ENCODE results near the gene ZNF318.
"Not testable (repeated sequence)": the region's sequence is repeated elsewhere in the genome, so short reads cannot be mapped to it uniquely, and the experiment has no call there.

Gene ZNF318

DNA sequence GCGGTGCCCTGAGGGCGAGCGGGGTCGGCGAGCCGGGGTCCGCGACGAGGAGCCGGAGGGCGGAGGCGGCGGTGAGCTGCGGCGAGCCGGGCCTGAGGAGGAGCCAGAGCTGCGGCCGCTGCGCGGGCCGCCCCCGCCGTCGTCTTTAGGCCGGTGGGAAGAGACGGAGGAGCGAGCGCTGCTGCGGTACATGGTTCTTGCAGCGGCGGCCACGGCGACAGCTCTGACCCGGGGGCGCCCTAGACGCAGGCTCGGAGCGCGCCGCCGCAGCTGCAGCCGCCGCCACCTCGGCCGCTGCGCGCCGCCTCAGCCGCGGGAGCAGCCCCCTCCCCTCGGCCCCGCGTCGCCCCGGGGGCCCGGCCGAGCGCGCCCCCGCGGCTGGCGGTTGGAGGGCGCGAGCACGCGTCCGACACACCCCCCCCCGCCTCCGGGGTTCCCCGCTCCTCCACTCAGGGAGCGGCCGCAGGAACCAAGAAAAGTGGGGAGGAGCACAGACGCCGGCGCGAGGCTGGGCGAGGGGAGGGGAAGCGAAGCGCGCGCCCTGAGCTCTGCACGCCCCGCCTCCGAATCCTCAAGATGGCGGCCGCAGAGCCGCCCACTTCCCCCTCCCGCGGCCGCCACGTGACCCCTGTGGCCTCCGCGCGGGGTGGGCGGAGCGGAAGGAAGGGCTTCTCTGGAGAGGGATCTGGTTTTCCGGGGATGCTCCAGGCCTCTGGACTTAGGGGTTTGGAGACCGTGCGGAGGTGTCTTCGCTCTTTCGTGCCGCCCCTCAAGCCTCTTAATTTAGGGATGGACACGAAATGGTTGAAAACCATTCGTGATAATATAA lies at the start of gene ZNF318:
TSS of gene ZNF318 (minus strand) at position 474 of the 829 bp plus-strand sequence. CDS start at position 192, 282 bp downstream.
- peak; percentile 98 for DNase-seq

DNA sequence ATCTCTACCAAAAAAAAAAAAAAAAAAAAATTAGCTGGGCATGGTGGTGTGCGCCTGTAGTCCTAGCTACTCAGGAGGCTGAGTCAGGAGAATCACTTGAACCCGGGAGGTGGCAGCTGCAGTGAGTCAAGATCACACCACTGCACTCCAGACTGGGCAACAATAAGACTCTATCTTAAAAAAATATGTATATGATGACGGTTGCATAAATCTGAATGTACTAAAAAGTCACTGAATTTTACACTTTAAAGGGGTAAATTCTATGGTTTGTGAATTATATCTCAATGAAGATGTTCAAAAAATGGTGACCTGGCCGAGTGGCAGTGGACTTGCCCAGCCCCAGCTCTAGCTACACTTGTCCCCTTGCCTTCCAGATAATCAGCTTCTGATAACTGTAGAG lies 47.5 kb upstream of the ZNF318 start:
- no peak for DNase-seq

DNA sequence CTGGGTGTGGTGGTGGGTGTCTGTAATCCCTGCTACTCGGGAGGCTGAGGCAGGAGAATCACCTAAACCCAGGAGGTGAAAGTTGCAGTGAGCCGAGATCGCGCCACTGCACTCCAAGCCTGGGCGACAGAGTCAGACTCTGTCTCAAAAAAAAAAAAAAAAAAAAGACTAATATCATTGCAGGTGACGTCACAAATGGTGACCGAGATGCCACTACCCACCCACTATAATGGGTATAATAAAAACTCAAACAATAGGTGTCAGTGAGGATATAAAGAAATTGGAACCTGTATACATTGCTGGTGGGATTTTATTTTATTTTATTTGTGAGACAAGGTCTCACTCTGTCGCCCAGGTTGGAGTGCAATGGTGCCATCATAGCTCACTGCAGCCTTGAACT lies 45.8 kb upstream of the ZNF318 start:
- not testable (repeated sequence) for DNase-seq

DNA sequence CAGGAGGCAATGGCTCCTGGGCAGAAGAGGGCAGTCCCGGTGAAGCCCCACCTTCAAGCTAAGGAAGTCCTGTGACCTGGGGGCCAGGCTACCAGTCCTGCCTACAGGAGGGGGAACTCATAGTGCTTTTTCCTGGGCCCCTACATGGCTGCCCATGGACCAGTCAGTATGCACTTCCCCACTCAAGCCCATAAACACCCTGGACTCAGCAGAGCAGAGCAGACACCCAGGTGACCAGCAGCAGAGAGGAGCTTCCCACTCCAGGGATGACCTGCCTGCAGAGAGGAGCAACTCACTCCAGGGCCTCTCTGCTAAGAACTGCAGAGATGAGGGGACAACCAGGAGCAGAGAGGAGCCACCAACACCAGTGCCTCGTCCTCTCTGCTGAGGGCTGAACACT lies 43.6 kb upstream of the ZNF318 start:
- DNase-seq, result no peak

DNA sequence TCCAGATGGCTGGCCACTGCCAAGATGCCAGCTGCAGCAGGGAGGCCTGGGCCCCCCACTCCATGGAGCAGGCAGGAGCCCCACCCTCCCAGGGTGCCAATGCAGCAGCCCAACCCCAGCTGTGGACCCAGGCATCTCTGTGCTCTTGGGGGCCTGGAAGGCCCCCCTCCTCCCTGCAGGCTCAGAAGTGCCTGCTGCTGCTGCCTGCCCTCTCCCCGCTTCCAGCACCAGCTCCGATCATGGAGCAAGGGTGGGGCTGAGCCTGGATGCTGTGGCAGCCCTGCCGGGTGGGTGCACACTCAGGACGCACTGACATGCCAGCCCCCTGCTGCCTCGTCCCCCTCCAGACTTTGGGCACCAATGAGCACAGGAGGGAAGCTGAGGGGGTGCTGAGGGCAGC lies 43.1 kb upstream of the ZNF318 start:
- DNase-seq, result no peak

GRCh38 chr6:43410776-43411175 lies 41.3 kb upstream of the ZNF318 start:
- not testable (repeated sequence) for DNase-seq

DNA sequence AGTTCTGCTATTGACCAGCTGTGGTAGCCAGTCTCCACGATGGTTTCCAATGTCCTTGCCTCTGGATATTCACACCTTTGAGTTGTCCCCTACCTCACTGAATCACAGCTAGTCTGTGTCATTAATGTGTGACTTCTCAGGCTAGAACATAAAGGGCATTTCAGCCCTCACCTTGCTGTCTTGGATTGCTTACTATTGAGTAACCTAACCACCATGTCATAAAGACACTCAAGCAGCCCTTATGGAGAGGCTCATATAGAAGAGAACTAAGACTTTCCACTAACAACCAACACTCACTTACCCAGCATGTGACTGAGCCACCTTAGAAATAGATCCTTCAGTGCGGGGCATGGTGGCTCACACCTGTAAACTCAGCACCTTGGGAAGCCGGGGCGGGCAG lies 38.8 kb upstream of the ZNF318 start:
- DNase-seq, result no peak

- no peak for DNase-seq
These were observed 37.8 kb upstream of the ZNF318 start for GRCh38 chr6:43407296-43407695.

DNA sequence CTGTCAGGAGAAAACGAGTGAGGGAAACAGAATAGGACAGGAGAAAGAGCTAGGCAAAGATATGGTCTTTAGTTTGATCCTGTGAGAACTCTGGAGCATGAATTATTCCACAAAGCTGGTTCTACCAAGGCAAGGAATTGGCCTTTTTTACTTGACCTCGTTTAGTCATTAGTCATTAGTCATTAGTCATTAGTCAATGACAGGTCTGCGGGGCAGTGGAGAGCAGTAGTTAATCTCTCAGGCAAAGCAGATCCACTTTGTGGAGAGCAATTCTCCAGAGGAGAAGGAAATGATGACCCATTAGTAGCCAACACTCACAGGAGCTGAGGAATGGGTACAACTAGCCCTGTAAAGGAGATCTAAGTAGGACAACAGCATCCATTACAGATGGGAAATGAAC lies 35.9 kb upstream of the ZNF318 start:
- peak; percentile 49 for DNase-seq

DNA sequence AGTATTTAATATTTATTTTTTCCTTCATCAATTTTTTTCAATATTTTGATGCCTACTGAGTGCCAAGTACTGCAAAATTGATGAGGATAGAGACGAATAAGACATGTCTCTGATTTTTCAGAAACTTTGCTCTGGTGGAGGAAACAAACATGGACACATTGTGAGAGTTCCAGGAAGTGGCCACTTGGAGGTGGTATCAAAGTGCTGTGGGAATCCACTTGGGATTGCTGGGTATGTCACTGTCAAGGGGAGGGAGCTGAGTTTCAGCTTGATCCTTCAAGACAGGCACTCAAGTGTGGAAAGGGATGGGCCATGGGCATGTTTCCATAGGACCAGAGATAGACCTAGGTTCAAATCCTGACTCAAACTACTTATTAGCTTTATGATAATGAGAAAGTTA lies 33.4 kb upstream of the ZNF318 start:
- DNase-seq, result peak; percentile 6

- DNase-seq, result no peak
These were observed 32.3 kb upstream of the ZNF318 start for GRCh38 chr6:43401730-43402129.

GRCh38 chr6:43399932-43400487 lies 30.6 kb upstream of the ZNF318 start:
- no peak for DNase-seq

- no peak for DNase-seq
These were observed 27.1 kb upstream of the ZNF318 start for GRCh38 chr6:43396408-43397149.

GRCh38 chr6:43395776-43396175 lies 26.3 kb upstream of the ZNF318 start:
- no peak for DNase-seq

DNA sequence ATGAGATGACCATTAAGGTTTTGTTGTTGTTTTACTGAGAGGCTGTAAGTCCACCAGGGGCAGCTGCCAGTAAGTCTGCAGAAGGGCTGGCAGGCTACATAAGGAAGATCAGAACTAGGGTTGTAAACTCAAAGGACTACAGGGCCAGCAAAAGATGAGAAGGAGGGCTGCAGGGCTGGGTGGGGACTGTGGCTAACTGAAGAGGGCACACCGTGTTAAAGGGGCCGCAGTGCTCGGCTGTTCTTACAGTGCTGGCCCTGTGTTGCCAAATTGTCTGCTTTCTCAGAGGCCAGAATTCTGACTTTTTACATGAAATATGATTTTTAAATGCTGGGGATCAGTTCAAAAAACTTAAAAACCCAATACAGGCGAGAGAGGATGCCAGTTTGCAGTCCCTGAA lies 25.5 kb upstream of the ZNF318 start:
- DNase-seq, result no peak

DNA sequence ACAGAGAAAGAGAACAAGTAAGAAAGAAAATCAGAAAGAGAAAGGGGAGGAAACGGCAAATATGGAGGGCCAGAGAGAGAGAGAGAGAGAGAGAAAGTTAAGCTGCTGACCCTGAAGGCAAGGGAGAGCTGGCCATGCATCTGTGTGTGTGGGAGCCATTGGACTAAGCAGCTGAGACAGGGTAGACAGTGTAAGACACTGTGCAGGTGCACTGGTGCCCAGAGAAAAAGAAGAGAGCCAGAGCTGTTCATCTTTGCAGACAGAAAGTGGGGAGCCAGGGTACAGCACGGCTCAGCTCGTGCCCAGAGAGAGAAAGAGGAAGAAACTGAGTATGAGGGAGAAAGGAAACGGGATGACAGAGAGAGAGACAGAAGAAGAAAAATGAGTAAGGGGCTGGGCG lies 24.2 kb upstream of the ZNF318 start:
- no peak for DNase-seq

GRCh38 chr6:43393133-43393532 lies 23.7 kb upstream of the ZNF318 start:
- DNase-seq, result not testable (repeated sequence)

GRCh38 chr6:43391440-43392031 lies 22.1 kb upstream of the ZNF318 start:
- DNase-seq, result no peak

DNA sequence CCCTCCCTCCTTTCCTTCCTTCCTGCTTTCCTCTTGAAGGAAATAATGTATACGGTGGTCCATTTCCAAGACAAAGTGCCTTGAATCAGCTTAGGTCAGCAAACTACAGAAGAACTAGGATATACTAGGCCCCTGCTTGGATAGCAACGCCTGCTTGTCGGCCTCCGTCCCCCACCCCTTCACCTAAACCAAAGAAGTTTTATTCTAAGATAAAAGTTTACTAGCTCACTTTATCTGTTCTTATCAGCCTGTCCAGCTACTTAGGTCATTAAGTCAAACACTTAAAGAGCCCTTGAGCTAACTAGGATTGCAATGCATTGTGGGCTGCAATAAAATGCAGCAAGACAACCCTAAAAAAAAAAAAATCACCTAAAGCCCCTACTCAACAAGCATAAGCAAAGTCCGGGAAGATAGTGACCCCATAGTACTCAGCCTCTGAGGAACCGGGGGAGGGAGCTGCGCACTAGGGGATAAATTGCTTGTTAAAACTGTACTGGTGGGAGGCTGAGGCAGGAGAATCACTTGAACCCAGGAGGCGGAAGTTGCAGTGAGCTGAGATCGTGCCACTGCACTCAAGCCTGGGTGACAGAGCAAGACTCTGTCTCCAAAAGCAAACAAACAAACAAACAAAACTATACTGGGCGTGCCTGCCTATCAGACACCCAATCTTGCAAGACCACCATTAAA lies 21.4 kb upstream of the ZNF318 start:
- not testable (repeated sequence) for DNase-seq

DNA sequence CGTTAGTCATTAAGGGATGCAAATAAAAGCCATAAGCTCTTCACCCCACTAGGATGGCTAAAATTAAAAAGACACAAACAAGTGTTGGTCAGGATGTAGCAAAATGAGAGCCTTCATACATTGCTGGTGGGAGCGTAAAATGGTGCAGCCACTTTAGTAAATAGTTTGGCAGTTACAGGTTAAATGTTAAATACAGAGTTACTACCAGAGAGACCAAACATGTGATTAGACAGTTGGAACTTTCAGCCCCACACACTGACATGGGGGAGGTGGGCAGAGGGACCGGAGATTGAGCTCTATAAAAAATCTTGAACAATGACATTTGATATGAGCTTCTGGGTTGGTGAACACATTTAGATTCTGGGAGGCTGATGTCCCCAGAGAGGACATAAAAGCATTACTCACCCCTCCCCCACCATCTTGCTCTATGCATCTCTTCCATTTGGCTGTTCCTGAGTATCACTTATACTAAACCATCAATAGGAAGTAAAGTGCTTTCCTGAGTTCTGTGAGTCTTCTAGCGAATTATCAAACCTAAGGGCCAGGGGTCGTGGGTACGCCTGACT lies 20.4 kb upstream of the ZNF318 start:
- no peak for DNase-seq

GRCh38 chr6:43386492-43386891 lies 17.0 kb upstream of the ZNF318 start:
- no peak for DNase-seq

DNA sequence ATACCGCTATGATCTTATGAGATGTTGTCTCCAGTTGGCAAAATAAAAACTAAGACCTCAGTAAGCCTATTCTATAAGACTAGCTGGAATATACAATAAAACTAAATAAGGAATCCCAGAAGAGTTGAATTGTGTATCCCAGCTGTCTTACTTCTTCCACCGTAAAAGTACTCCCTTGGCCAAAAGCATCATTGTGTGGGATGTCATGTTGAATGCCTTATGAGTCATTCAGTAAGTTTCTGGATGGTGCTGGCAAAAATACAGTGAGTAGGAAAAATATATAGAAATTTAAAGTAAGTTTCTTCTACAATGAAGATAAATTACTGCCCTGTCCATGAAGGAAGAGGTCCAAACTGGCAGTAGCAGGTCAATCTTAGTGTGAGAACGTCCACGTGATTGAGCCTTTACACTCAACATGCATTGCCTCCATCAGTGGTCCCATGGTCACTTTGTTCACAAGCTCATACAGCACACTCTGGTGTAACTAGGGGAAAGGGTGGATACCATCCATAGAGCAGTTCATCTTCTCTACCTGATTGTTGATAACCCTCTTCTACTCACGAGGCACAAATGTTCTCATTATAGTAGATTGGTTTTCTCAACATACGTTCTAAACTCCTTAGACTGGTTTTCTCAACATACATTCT lies 13.7 kb upstream of the ZNF318 start:
- peak; percentile 55 for DNase-seq
